A549 treated with AZD9567 at 1 μM for 4 hours (cell line): ENCODE measurements around the gene MSX2. TPM values are rescaled to one million over a fixed set of nuclear protein-coding genes. Genes with fewer than 3 reads are reported as not detected.

Experiments
- total RNA-seq: library from RNA; stranded (reverse); fragments of 200-300 nt; extraction: Qiagen RNA extraction; gene quantifications from 5 replicates; pipeline ENCODE4 v1.2.3, GENCODE V29; 2022; ENCODE audit not compliant: insufficient read depth

MSX2 gene
- total RNA-seq: 4.5 to 10.6 TPM (median 5.1 TPM) in 5 replicates

DNA sequence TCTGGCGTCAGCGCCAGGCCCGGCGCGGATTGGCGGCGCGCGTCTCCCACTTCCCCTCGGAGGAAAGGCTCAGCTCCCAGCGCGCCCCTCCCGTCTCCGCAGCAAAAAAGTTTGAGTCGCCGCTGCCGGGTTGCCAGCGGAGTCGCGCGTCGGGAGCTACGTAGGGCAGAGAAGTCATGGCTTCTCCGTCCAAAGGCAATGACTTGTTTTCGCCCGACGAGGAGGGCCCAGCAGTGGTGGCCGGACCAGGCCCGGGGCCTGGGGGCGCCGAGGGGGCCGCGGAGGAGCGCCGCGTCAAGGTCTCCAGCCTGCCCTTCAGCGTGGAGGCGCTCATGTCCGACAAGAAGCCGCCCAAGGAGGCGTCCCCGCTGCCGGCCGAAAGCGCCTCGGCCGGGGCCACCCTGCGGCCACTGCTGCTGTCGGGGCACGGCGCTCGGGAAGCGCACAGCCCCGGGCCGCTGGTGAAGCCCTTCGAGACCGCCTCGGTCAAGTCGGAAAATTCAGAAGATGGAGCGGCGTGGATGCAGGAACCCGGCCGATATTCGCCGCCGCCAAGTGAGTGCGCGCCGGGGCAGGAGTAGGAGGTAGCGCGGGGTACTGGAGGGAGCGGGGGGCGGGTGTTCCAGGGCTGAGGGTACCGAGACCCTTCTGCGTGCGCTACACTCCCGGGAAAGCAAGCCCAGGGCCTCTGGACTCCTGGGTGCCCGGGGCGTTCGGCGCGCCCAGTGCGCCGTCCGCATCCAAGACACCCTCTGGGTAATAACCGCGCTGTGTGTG, at the start of gene MSX2:
Gene MSX2 (plus strand): TSS at position 99 of the 777 bp plus-strand sequence. CDS start 78 bp downstream, at position 177.

